Aorta (tissue), 5 donors: Measurements from ENCODE around the gene BBOF1. TPM values are rescaled to one million over a fixed set of nuclear protein-coding genes. Genes with fewer than 3 reads are reported as not detected.
"Not testable (repeated sequence)": the region's sequence is repeated elsewhere in the genome, so short reads cannot be mapped to it uniquely, and the experiment has no call there.

Source experiments
- ATAC-seq: fragments of 200-7000 bp; cut with Tn5 transposase; one replicate; pipeline ENCODE4 v1.9.1; 2022; ENCODE audit warnings: moderate library complexity; ENCODE audit not compliant: low FRiP score
- DNase-seq, 2 donors: peaks; one replicate each; pipeline ENCODE4 v3.0.0-alpha.2; 2020
- H3K27ac ChIP-seq, 2 donors: one replicate each; pipeline ENCODE4 v1.5.1; 2013; ENCODE audit warnings: low read length in 2 of 2, mild to moderate bottlenecking in 2 of 2, moderate library complexity in 2 of 2, control low read depth in 1 of 2, inconsistent platforms in 1 of 2, low read depth in 1 of 2
- H3K27me3 ChIP-seq, 2 donors: one replicate each; pipeline ENCODE4 v1.6.1; 2013; ENCODE audit warnings: control low read depth in 1 of 2, low read length in 1 of 2, mild to moderate bottlenecking in 1 of 2, moderate library complexity in 1 of 2; ENCODE audit not compliant: insufficient read depth in 2 of 2, control insufficient read depth in 1 of 2
- H3K36me3 ChIP-seq, 2 donors: one replicate each; pipeline ENCODE4 v1.6.1; 2013; ENCODE audit warnings: control low read depth in 1 of 2, low read length in 1 of 2, mild to moderate bottlenecking in 1 of 2; ENCODE audit not compliant: insufficient read depth in 2 of 2, control insufficient read depth in 1 of 2
- H3K4me1 ChIP-seq, 2 donors: one replicate each; pipeline ENCODE4 v1.6.1; 2013; ENCODE audit warnings: low read length in 2 of 2, control low read depth in 1 of 2, mild to moderate bottlenecking in 1 of 2, moderate library complexity in 1 of 2; ENCODE audit not compliant: insufficient read depth in 2 of 2, control insufficient read depth in 1 of 2
- H3K4me3 ChIP-seq, 2 donors: one replicate each; pipeline ENCODE4 v1.5.1; 2013; ENCODE audit warnings: low read length in 2 of 2, control low read depth in 1 of 2, mild to moderate bottlenecking in 1 of 2
- H3K9me3 ChIP-seq: one replicate; pipeline ENCODE4 v1.6.1; 2013; ENCODE audit warnings: mild to moderate bottlenecking, low read length; ENCODE audit not compliant: control insufficient read depth
- WGBS, 2 donors: extraction: QIAGEN DNeasy Blood & Tissue Kit; methylation state at CpG; one replicate each; pipeline ENCODE4 v1.1.7; 2013; 5-methylcytosine and 5-hydroxymethylcytosine counted together
- intact Hi-C, 2 donors: fragments of 100-400 bp; cut with DNase I; formaldehyde crosslinking; loops; one replicate each; pipeline versions ENCODE4 v1.14.2 to v1.15.0; 2022
- polyA plus RNA-seq, 2 donors: library from polyadenylated mRNA; stranded (reverse); fragments of 200-250 nt; gene quantifications; one replicate each; pipeline ENCODE4 v1.2.3, GENCODE V29; 2013
- total RNA-seq, 2 donors: library from RNA; stranded (reverse); fragmentation: NEBNext Ultra II Directional; extraction: Animal tissue kit (Norgen Biotek cat#: 25700); gene quantifications; one replicate each; pipeline ENCODE4 v1.2.1, GENCODE V29; 2021
- donor health status: healthy with polysubstance abuse.
- donor health status: Bipolar disorder and iron deficiency.
- donor health status: DM: no; HTN: no; CAD: no.
- donor health status: DM: no; HTN: no; CAD: no.
- donor health status: DM: yes; HTN: yes; CAD: no.

The BBOF1 gene
- total and polyA plus RNA-seq, 4 donors, result 2.0 to 6.3 (median 5.5) TPM

- no peaks in the 10 kb centered on the region for H3K9me3 ChIP-seq
- no peak for ATAC-seq
- H3K36me3 ChIP-seq, result peaks cover 0 to 3% of the 10 kb centered on the region in 2 donors
- H3K27ac ChIP-seq, result no peak overlapping the region
- no peak overlapping the region for H3K4me3 ChIP-seq
- 92 to 94% methylated on average over 2 of the region's 2 CpGs for WGBS, 2 donors
- no peaks in the 10 kb centered on the region for H3K4me1 ChIP-seq
- no peak for DNase-seq
- no peaks in the 10 kb centered on the region for H3K27me3 ChIP-seq
- intact Hi-C loops, result no loop called here
Measured at GRCh38 chr14:74105381-74105780, 86.2 kb downstream of the BBOF1 start.

- peaks cover 0 to 2% of the 10 kb centered on the region in 2 donors for H3K36me3 ChIP-seq
- 7 to 10% methylated on average over 1 of the region's 1 CpG for WGBS, 2 donors
- no peak for DNase-seq
- no peak overlapping the region for H3K27ac ChIP-seq
- intact Hi-C loops, result no loop called here
- H3K4me1 ChIP-seq, result no peaks in the 10 kb centered on the region
- ATAC-seq, result no peak
- H3K4me3 ChIP-seq, result no peak overlapping the region
- H3K9me3 ChIP-seq, result no peaks in the 10 kb centered on the region
- H3K27me3 ChIP-seq, result no peaks in the 10 kb centered on the region
Measured at GRCh38 chr14:74109369-74109768, 90.2 kb downstream of the BBOF1 start.

DNA sequence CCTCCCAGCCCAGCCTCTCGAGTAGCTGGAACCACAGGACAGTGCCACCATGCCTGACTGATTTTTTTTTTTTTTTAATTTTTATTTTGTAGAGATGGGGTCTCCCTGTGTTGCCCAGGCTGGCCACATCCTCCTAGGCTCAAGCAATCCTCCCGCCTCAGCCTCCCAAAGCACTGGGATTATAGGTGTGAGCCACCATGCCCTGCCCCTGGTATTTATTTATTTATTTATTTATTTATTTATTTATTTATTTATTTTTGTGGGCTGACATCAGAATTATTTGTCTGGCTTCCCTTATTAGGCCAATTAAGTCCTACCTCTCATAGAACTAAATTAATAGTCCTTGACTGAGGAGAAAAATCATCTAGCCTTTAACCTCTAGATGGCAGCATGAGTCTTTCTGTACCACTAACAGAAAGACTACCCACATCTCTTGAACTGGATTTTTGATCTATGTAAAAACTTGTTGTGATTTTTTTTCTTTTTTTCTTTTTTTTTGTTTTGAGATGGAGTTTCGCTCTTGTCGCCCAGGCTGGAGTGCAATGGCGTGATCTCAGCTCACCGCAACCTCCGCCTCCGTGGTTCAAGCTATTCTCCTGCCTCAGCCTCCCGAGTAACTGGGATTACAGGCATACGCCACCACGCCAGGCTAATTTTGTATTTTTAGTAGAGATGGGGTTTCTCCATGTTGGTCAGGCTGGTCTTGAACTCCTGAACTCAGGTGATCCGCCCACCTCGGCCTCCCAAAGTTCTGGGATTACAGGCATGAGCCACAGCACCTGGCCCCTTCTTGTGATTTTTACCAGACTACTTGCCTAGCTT is 92.5 kb downstream of the BBOF1 start:
- not testable (repeated sequence) for H3K27ac ChIP-seq, H3K27me3 ChIP-seq, H3K9me3 ChIP-seq, H3K36me3 ChIP-seq, H3K4me1 ChIP-seq, DNase-seq, H3K4me3 ChIP-seq
- 89 to 92% methylated on average over 13 of the region's 13 CpGs for WGBS, 2 donors
- ATAC-seq, result peak; percentile 63
- intact Hi-C loops, result loop anchor here (2.0 to 10.0 kb wide), 2 partner anchors 143 to 145 kb away; no protein-coding TSS in a partner anchor

Other genes with a start within 250 kb of the BBOF1 start
- gene PTGR2, start 167.5 kb upstream of the BBOF1 start, total RNA-seq, result 1 to 10 TPM; 5.1 to 8.7 TPM
- 1 to 10 TPM; 3.3 to 5.8 TPM for gene PTGR2, start 167.5 kb upstream of the BBOF1 start, polyA plus RNA-seq
- 10 to 100 TPM; 42.9 to 45.7 TPM for gene ZNF410, start 132.5 kb upstream of the BBOF1 start, total RNA-seq
- gene ZNF410, start 132.5 kb upstream of the BBOF1 start, polyA plus RNA-seq, result 10 to 100 TPM; 30.1 to 30.4 TPM
- gene FAM161B, start 69.3 kb upstream of the BBOF1 start, total RNA-seq, result 1 to 10 TPM; 4.7 to 6.7 TPM
- gene FAM161B, start 69.3 kb upstream of the BBOF1 start, polyA plus RNA-seq, result 1 to 10 TPM; 4.3 to 4.4 TPM
- 10 to 100 TPM; 17.5 to 21.5 TPM for gene COQ6, start 69.0 kb upstream of the BBOF1 start, total RNA-seq
- 10 to 100 TPM; 14.1 to 25.8 TPM for gene COQ6, start 69.0 kb upstream of the BBOF1 start, polyA plus RNA-seq
- 10 to 100 TPM in 1 of 2 donors, 1 to 10 TPM in 1; 9.9 to 12.1 TPM for gene ENTPD5, start 61 bp upstream of the BBOF1 start, total RNA-seq
- gene ENTPD5, start 61 bp upstream of the BBOF1 start, polyA plus RNA-seq, result 1 to 10 TPM; 3.9 to 5.3 TPM
- 10 to 100 TPM; 28.4 to 33.6 TPM for gene ALDH6A1, start 65.1 kb downstream of the BBOF1 start, total RNA-seq
- 10 to 100 TPM; 10.7 to 13.8 TPM for gene ALDH6A1, start 65.1 kb downstream of the BBOF1 start, polyA plus RNA-seq
- 10 to 100 TPM in 1 of 2 donors, 1 to 10 TPM in 1; 9.2 to 10.6 TPM for gene LIN52, start 65.6 kb downstream of the BBOF1 start, total RNA-seq
- gene LIN52, start 65.6 kb downstream of the BBOF1 start, polyA plus RNA-seq, result 10 to 100 TPM in 1 of 2 donors, 1 to 10 TPM in 1; 9.0 to 13.9 TPM
- not detected for gene VSX2, start 220.1 kb downstream of the BBOF1 start, total RNA-seq
- gene VSX2, start 220.1 kb downstream of the BBOF1 start, polyA plus RNA-seq, result not detected